ENCODE results near the gene TEKT3.

TEKT3 gene

GRCh38 chr17:15266325-15267125, 74.9 kb downstream of the TEKT3 start:
- DNase-seq (ENCODE audit: low read depth), result no peak

DNA sequence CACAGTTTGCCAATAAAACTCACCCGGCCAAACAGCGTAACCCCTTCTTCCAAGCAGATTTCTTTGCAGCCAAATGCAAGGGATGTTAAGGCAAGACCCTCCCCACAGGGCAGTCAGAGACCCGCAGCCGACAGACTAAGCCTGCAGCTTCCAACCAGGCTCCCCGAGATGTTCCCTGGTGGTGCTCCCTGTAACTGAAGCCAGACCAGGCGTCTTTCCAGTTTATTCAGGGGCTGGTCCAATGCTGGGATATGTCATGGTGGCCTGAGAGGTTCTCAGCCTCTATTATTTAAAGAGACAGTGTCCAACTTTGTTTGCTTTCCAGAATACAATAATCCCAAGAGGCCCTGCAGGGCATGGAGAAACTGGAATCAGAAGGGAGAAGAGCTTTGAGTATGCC, 76.3 kb downstream of the TEKT3 start, which contains the start of gene PMP22:
PMP22 (minus strand) TSS at position 196 of the 400 bp plus-strand sequence. CDS start 4,599 bp downstream, outside the sequence.
- no peak for DNase-seq (ENCODE audit: low read depth)

DNA sequence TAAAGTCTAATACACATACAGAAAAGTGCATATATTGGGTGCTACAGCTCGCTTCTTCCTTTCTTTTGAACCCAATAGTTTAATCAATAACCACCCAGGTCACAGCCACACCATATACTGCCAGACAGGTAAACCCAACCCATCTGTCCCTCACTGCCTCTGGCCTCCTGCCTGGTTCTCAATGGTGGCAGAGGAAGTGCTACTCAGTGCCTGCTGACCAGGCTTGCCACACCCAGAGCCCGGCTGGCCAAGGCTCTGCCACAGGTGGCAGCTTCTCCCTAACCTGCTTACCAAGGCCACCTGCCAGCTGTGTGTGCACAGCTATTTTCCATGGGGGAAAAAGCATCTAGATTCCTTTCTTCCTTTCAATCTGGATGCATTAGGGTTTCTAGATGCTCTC, 76.9 kb downstream of the TEKT3 start:
- no peak for DNase-seq (ENCODE audit: low read depth)

DNA sequence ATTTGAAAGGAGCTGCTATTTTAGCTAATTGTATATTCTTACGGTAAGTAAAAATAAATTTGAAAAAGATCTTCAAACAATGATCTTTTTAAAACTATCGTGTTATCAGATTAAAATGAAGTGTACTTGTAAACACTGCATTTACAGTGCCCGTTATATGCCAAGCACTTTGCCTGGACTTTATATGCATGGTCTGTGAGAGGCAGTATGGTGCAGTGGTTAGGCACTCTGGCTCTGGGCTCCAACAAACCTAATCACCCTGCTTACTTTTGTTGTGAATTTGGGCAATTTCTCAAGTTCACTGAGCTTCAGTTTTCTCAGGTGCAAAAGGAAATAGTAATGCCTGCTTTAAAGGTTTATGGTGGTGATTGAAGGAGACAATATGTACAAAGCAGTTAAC, 77.7 kb downstream of the TEKT3 start:
- no peak for DNase-seq (ENCODE audit: low read depth)

DNA sequence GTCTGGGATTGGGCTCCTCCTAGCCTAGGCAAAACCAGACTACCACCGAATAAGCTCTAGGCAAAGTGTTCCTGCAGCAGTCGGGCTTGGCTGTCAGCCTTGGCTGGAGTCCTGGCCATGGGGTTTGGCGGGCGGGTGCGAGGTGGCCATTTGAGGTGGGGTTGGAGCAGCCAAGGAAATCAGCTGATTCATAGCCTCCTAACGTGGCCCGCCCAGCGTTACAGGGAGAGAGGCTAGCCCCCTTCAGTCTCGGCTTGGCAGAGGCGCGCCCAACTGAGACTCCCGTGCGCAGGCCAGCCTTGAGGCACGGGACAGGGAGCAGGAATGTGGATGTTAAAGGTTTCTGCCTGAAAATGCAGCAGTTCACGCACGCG, 78.2 kb downstream of the TEKT3 start:
- DNase-seq (ENCODE audit: low read depth), result no peak

GRCh38 chr17:15262291-15263205, 78.8 kb downstream of the TEKT3 start:
- no peak for DNase-seq (ENCODE audit: low read depth)

- DNase-seq (ENCODE audit: low read depth), result no peak
Measured at GRCh38 chr17:15261802-15262290, 79.6 kb downstream of the TEKT3 start.

- DNase-seq (ENCODE audit: low read depth), result no peak
Measured at GRCh38 chr17:15261258-15261801, 80.1 kb downstream of the TEKT3 start.

GRCh38 chr17:15260376-15261257, 80.8 kb downstream of the TEKT3 start:
- DNase-seq (ENCODE audit: low read depth), result no peak

DNA sequence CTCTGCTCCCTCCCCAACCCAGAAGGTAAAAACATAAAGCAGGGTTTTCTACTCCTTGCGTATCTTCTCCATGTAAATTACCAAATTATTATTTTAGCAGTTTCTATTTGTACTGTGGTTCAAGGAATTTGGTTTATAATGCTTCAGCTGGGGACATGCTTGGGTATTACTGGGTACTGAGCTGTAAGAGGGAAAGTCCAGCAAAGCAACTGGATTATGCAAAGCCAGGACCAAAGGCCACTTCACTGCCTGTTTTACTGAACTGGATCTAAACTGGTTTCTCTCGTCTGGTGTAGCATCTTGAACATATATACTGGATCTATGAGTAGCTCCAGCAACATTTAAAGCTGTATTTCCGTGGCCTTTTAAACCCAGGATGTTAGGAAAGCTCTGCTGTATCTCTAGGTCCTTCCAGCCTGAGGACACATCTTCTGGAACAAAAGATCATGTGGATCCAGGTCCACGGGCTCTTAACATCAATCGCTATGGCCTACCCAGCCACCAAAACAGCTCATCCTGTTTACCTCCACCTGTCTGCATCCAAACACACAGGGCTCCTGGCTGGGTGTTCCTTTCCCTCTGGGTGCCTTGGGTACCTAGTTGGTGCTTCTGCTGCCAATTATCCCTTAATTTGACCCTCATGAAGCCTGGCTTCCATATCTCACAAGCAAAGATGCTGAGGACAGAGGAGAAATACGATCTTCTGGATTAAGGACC, 83.4 kb downstream of the TEKT3 start:
- no peak for DNase-seq (ENCODE audit: low read depth)

GRCh38 chr17:15257258-15257788, 84.1 kb downstream of the TEKT3 start:
- DNase-seq (ENCODE audit: low read depth), result peak; percentile 11

DNA sequence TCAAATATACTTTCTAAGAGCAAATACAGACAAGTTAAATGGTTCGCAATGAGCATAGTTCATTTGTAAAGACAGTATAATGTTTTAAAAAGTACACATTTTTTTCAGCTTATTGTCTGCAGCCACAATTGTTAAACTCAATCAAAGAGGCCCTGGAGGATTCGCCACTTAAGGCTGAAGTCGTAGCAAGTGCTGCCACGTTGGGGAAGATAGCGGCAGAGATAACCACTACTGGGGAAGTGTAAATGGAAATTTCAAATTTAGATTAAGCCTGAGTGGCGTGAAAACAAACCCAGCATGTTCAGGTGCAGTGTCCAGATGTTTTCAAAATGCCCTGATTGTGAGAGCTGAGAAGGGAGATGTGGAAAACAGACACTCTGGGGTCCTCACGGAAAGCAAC, 84.7 kb downstream of the TEKT3 start:
- no peak for DNase-seq (ENCODE audit: low read depth)

GRCh38 chr17:15255713-15256454, 85.5 kb downstream of the TEKT3 start:
- no peak for DNase-seq (ENCODE audit: low read depth)

Measured in stimulated activated CD8-positive, alpha-beta memory T cell treated with anti-CD3 and anti-CD28 coated beads, Interleukin-15, amount 100 ng/mL, for 1 hour (primary cell).